GM12878 (cell line): ENCODE measurements around the gene FAS.

Experiments used
- CTCF ChIP-seq, 3 experiments: IDR thresholded peaks in 2 of 3; conservative IDR thresholded peaks in 1 of 3; 2 replicates each; pipeline ENCODE4 v1.5.1; 2011; ENCODE audit warnings: low read depth in 3 of 3, low read length in 3 of 3, mild to moderate bottlenecking in 3 of 3, control low read depth in 2 of 3, moderate library complexity in 2 of 3, inconsistent platforms in 1 of 3, mixed read lengths in 1 of 3; ENCODE audit not compliant: control insufficient read depth in 2 of 3, insufficient read depth in 1 of 3; ENCODE audit errors: extremely low read depth in 1 of 3
- ETV6 ChIP-seq, 2 experiments: fragments of 450-650 bp in 1 of 2; IDR thresholded peaks in 1 of 2; conservative IDR thresholded peaks in 1 of 2; 2 replicates each; pipeline ENCODE4 v1.6.1; 2014; ENCODE audit warnings: antibody characterized with exemption in 1 of 2, borderline replicate concordance in 1 of 2, low read depth in 1 of 2, mild to moderate bottlenecking in 1 of 2, moderate library complexity in 1 of 2
- TAF1 ChIP-seq: IDR thresholded peaks from 2 replicates; pipeline ENCODE4 v1.6.1; 2011; ENCODE audit warnings: mild to moderate bottlenecking, low read depth, low read length, borderline replicate concordance

DNA sequence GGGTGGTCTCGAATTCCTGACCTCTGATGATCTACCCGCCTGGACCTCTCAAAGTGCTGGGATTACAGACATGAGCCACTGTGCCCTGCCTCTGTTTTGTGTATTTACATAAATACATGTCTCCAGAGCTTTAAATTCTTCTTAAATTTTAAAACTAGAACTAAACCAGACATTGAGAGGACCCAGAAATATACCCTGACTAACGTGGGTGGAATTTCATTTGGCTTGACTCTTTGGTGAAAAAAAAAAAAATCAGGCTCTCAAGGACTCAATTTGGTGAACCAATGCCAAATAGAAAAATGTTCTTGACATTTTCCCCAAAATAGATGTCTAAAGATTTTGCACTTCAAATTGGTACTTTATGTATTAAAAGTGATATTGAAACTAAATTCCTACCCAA lies 16.6 kb upstream of the FAS start:
- TF ChIP-seq CTCF (IDR thresholded peaks at IDR 0.05 in 2 of 3, conservative IDR thresholded peaks at IDR 0.05 in 1 of 3; ENCODE audit: control insufficient read depth in 2 of 3, extremely low read depth in 1 of 3, insufficient read depth in 1 of 3, low read depth in 3 of 3, low read length in 3 of 3) (no peak), TAF1 (no peak), ETV6 (conservative IDR thresholded peaks at IDR 0.05 in 1 of 2, IDR thresholded peaks at IDR 0.05 in 1 of 2; ENCODE audit: borderline replicate concordance in 1 of 2, low read depth in 1 of 2) (no peak)
